Esophagus squamous epithelium (tissue), 4 donors: ENCODE results near the gene MALRD1.

ENCODE experiments used
- CTCF ChIP-seq, 6 experiments: fragments of 450-650 bp in 4 of 6; fragments of 200-600 bp in 2 of 6; sonication (generic) in 2 of 6; IDR thresholded peaks; one replicate each; pipeline ENCODE4 v1.5.1; 2016 to 2019; ENCODE audit warnings: antibody characterized with exemption in 6 of 6, mild to moderate bottlenecking in 4 of 6, moderate library complexity in 4 of 6
- POLR2A ChIP-seq, 4 donors: fragments of 450-650 bp; IDR thresholded peaks; one replicate each; pipeline ENCODE4 v1.6.1; 2017; ENCODE audit warnings: antibody characterized with exemption in 4 of 4, mild to moderate bottlenecking in 4 of 4, moderate library complexity in 3 of 4

GRCh38 chr10:19623321-19623720, 574.7 kb downstream of the MALRD1 start:
- TF ChIP-seq POLR2A (IDR thresholded peaks at IDR 0.05) (no peak), CTCF (IDR thresholded peaks at IDR 0.05) (no peak)
